GM12891 (cell line): ENCODE data around the gene GLYAT. TPM values are rescaled to one million over a fixed set of nuclear protein-coding genes. Genes with fewer than 3 reads are reported as not detected.

Source experiments
- DNase-seq: peaks from one replicate; pipeline ENCODE4 v3.0.0; 2011; ENCODE audit warnings: low spot score; ENCODE audit not compliant: insufficient read length
- FAIRE-seq: peaks from 2 replicates; lab custom pipeline; 2011; peaks lifted over from hg19 to GRCh38; lab: Jason Lieb, UNC
- PAX5 ChIP-seq: IDR thresholded peaks from 2 replicates; pipeline ENCODE4 v1.6.1; 2011; ENCODE audit warnings: low read length, moderate library complexity, mild to moderate bottlenecking; ENCODE audit not compliant: insufficient read depth, severe bottlenecking
- POLR2A ChIP-seq: IDR thresholded peaks from 2 replicates; pipeline ENCODE4 v1.6.1; 2011; ENCODE audit warnings: low read depth, low read length, control low read depth
- POLR2AphosphoS5 ChIP-seq: IDR thresholded peaks from 2 replicates; pipeline ENCODE4 v1.6.1; 2011; ENCODE audit warnings: low read depth, low read length, control low read depth
- POU2F2 ChIP-seq: IDR thresholded peaks from 2 replicates; pipeline ENCODE4 v1.6.1; 2011; ENCODE audit warnings: low read depth, mild to moderate bottlenecking, control low read depth, low read length, moderate library complexity
- SPI1 ChIP-seq: IDR thresholded peaks from 2 replicates; pipeline ENCODE4 v1.6.1; 2011; ENCODE audit warnings: low read depth, low read length, control low read depth
- TAF1 ChIP-seq: IDR thresholded peaks from 2 replicates; pipeline ENCODE4 v1.6.1; 2011; ENCODE audit warnings: low read depth, low read length, control low read depth
- polyA plus RNA-seq: library from polyadenylated mRNA; unstranded; fragments of >200 nt; gene quantifications from one replicate; pipeline ENCODE4 v1.2.1, GENCODE V29; 2012; ENCODE audit warnings: low read depth, missing spikeins, inconsistent platforms; ENCODE audit not compliant: missing spikeins

GLYAT gene, protein sequence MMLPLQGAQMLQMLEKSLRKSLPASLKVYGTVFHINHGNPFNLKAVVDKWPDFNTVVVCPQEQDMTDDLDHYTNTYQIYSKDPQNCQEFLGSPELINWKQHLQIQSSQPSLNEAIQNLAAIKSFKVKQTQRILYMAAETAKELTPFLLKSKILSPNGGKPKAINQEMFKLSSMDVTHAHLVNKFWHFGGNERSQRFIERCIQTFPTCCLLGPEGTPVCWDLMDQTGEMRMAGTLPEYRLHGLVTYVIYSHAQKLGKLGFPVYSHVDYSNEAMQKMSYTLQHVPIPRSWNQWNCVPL
- polyA plus RNA-seq = not detected

DNA sequence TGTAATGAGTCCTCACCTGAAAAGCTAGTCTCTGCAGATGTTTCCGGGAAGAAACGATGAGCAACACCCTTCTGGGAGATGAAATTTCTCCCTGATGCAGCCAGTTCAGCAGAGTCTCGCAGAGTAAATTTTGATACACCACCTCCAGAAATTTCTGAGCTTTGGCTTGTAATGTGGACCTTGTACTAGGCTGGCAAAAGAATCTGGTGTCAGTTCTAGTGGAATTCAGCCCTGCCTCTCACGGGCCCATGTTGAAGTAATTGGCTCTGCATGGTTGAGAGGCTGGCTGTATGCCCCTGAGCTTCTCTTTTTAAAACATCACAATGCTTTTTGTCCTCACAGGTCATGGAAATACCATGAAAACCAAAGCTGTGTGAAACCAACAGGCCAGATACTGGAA, at the start of gene GLYAT:
Gene GLYAT, minus strand, starts transcription at position 125 of the 400 bp plus-strand sequence. CDS start 7,447 bp downstream, outside the sequence.
- TF ChIP-seq TAF1 (no peak), PAX5 (no peak), SPI1 (no peak), POLR2AphosphoS5 (no peak), POLR2A (no peak), POU2F2 (no peak)
- no peak for FAIRE-seq

DNA sequence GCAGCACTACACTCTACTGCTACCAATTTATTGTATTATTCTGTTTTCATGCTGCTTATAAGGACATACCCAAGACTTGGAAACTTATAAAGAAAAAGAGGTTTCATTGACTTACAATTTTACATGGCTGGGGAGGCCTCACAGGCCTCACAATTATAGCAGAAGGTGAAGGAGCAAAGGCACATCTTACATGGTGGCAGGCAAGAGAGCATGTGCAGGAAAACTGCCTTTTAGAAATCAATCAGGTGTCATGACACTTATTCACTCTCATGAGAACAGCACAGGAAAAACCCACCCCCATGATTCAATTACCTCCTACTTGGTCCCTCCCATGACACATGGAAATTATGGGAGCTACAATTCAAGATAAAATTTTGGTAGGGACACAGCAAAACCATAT, 49.6 kb upstream of the GLYAT start:
- FAIRE-seq (no peak), DNase-seq (no peak)
- TF ChIP-seq POLR2AphosphoS5 (no peak), POU2F2 (no peak), TAF1 (no peak), POLR2A (no peak), PAX5 (no peak), SPI1 (no peak)

More for the DNA sequence above, at the start of gene GLYAT:
- DNase-seq = no peak

DNA sequence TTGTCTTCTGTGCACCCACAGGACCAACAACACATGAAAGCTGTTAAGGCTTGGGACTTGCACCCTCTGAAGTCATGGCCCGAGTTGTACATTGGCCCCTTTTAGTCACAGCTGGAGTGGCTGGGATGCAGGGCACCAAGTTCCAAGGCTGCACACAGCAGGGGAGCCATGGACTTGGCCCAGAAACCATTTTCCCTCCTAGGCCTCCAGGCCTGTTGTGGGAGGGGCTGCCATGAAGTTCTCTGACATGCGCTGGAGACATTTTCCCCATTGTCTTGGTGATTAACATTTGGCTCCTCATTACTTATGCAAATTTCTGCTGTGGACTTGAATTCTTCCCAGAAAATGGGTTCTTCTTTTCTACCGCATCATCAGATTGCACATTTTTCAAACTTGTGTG, 48.8 kb upstream of the GLYAT start:
- no peak for FAIRE-seq
- DNase-seq = no peak
- TF ChIP-seq POU2F2 = no peak
- TF ChIP-seq TAF1 = no peak
- no peak for TF ChIP-seq POLR2AphosphoS5
- TF ChIP-seq PAX5 = no peak
- no peak for TF ChIP-seq POLR2A
- TF ChIP-seq SPI1 = no peak

DNA sequence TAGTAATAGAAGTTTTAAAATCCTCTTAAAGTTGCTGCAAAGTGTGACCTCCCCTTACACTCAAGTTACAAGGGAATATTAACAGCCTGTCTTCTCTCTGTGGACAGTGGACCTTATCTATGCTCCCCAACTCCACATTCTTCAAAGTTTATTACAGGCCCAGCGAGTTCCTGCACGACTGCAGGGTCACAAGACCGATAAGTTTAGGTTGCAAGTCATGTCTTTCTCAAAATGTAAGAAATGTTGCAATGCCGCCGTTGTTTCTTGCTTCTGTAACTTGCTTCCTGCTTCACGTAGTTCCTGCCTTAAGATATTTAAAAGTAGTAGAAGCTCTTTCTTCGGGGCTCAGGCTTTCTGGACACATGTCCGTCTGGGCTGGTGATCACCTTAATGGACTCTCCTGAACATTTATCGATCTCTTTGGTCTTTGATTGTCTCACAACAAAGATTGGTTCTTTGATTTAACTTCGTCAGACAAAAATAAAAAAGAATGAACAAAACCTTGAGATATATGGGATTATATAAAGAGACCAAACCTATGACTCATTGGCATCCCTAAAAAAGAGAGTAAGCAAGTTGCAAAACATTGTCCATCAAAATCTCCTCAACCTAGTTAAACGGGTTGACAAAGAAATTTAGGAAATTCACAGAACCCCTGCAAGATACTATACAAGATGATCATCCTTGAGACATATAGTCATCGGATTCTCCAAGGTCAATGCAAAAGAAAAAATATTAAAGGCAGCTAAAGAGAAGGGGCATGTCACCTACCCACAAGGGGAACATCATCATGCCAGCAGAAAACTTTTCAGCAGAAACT, 45.4 kb upstream of the GLYAT start:
- TF ChIP-seq TAF1 (no peak), PAX5 (no peak), POU2F2 (no peak), POLR2AphosphoS5 (no peak), POLR2A (no peak), SPI1 (no peak)
- FAIRE-seq (no peak), DNase-seq (no peak)

DNA sequence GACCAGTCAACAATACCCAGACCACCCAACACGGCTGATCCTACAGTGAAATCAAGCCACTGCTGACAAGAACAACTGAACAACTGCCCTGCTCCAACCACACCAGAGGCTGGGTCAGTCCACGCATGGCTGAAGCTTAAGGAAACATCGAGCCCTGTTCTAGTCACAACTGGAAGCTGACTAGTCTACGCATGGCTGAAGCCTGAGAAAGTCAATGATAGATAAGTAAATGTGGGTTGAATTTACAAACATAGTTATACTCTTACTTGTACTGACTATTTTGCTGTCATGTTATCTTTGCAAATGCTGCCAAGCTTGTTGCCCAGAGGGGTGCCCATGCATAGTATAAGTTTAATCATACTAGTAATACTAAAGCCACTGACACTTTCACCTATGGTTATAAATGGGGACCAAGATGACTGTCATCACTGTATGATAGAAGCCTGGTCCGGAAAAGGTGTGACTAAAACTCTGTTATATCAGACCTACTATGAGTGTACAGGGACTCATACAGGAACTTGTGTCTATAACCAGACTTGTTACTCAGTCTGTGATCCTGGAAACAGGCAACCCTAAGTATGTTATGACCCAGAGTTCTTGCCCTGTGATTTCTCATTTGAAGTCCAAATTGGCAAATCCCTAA, 43.4 kb upstream of the GLYAT start:
- DNase-seq (no peak), FAIRE-seq (no peak)
- no peak for TF ChIP-seq POLR2AphosphoS5
- TF ChIP-seq PAX5 = no peak
- no peak for TF ChIP-seq POLR2A
- no peak for TF ChIP-seq TAF1
- no peak for TF ChIP-seq POU2F2
- TF ChIP-seq SPI1 = no peak

DNA sequence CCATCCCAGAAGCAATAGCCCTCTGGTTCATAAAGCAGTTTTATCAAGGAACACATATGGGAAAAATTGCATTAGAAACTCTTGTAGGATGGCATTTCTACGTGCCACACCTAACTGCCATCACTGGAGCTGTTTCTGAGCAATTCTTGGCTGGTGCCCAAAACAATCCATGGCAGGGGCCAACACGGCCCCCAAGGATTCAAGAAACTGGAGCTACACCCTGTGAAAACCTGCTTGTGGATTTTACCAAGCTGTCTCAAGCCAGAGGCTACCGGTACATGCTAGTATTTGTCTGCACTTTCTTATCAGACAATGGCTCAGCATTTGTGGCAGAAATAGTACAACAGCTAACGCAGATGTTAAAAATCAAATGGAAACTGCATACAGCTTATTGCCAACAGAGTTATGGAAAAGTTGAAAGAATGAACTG, 42.4 kb upstream of the GLYAT start:
- DNase-seq (no peak), FAIRE-seq (no peak)
- TF ChIP-seq SPI1 (no peak), POU2F2 (no peak), POLR2AphosphoS5 (no peak), PAX5 (no peak), POLR2A (no peak), TAF1 (no peak)

DNA sequence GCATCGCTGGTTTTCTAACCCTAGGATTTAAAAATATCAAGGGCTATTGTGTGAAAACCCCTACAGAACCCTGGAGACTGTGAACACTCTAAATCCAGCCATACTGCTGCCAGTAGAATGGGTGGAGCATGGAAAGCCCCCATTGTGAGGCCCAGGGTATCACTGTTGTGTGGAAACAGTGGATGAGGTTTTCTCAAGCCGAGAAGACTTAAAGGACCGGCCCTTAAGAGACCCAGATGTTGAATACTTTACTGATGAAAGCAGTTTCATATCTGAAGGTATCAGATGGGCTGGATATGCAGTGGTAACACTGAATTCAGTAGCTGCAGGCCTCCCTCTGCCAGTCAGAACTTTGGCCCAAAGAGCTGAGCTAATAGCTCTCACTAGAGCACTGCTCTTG, 41.6 kb upstream of the GLYAT start:
- FAIRE-seq = no peak
- DNase-seq = no peak
- no peak for TF ChIP-seq POLR2AphosphoS5
- no peak for TF ChIP-seq PAX5
- no peak for TF ChIP-seq SPI1
- TF ChIP-seq POU2F2 = no peak
- no peak for TF ChIP-seq TAF1
- TF ChIP-seq POLR2A = no peak

DNA sequence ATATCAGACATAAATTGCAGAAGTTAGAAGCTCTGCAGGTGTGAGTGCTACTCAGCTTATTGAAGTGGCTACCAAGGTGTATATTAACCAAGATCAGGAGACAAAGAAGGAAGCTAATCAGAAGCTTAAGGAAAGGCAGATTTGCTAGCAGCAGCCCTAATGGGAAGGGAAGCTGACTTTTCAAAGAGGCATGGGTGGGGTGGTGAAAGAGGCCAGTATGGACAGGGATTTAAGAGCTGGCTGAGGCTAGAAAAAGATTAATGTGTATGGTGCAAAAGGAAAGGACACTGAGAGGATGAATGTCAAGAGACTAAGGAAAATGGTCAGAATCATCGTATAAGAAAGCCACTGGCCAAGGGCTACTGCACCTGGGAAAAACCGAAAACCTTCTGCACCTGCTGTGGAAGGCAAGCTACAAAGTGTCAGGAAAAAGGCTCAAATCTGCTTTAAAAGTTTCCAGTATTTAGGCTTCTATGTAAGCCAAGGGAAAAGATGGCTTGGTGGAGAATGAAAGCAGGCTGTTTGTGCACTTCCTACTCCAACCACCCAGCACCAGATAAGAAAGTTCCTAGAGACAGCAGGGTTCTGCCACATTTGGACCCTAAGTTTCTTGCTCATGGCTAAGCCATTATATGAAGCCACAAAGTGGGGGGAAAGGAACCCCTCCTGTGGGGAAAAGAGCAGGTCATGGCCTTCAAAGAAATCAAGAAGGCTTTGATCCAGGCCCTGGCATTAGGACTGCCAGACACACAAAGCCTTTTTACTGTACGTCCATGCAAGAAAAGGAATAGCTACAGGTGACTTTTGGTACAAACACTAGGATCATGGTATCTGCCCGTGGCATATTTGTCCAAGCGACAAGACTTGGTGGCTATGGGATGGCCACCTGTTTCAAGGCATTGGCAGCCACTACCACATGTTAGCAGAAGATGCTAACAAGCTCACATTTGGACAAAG, 40.9 kb upstream of the GLYAT start:
- no peak for TF ChIP-seq PAX5
- TF ChIP-seq TAF1 = no peak
- no peak for TF ChIP-seq POLR2AphosphoS5
- TF ChIP-seq SPI1 = no peak
- no peak for TF ChIP-seq POU2F2
- no peak for TF ChIP-seq POLR2A
- no peak for FAIRE-seq
- no peak for DNase-seq
